WTC11 (cell line): ENCODE measurements around the gene NR1H2. TPM values are rescaled to one million over a fixed set of nuclear protein-coding genes. Genes with fewer than 3 reads are reported as not detected.

ENCODE experiments used
- ATAC-seq: fragments of 200-7000 bp; cut with Tn5 transposase; 2 replicates; pipeline ENCODE4 v1.10.0; 2021; ENCODE audit warnings: mild to moderate bottlenecking, moderate library complexity
- CTCF ChIA-PET: fragments of 300-600 bp; sonication (Branson Sonifier 250); formaldehyde crosslinking; loops from one replicate; lab custom pipeline; 2021; ENCODE audit warnings: antibody characterized with exemption; lab: Charles Lee
- POLR2A ChIA-PET: fragments of 350-600 bp; sonication (Branson Sonifier 250); formaldehyde crosslinking; loops from one replicate; lab custom pipeline; 2021; ENCODE audit warnings: antibody characterized with exemption; lab: Charles Lee
- DNase-seq: peaks from one replicate; pipeline ENCODE4 v3.0.0; 2021; ENCODE audit warnings: low spot score
- H3K27ac Mint-ChIP-seq: 2 replicates; pipeline ENCODE4 v1.8.0; 2021; ENCODE audit warnings: mixed read lengths
- H3K27me3 Mint-ChIP-seq: 2 replicates; pipeline ENCODE4 v1.8.0; 2021; ENCODE audit warnings: low read depth, mild to moderate bottlenecking, moderate library complexity, mixed read lengths
- H3K36me3 Mint-ChIP-seq: 2 replicates; pipeline ENCODE4 v1.8.0; 2021; ENCODE audit warnings: mixed read lengths
- H3K4me1 Mint-ChIP-seq: 2 replicates; pipeline ENCODE4 v1.8.0; 2022; ENCODE audit warnings: mixed read lengths
- H3K4me3 Mint-ChIP-seq: 2 replicates; pipeline ENCODE4 v1.8.0; 2021; ENCODE audit warnings: mild to moderate bottlenecking, moderate library complexity, mixed read lengths
- H3K9me3 Mint-ChIP-seq: 2 replicates; pipeline ENCODE4 v1.8.0; 2021; ENCODE audit warnings: mixed read lengths
- FOXK1 ChIP-seq: sonication (generic); formaldehyde crosslinking; IDR thresholded peaks from 2 replicates; pipeline ENCODE4 v1.8.0; 2022; ENCODE audit warnings: mild to moderate bottlenecking, moderate library complexity, missing genetic modification reagents
- FOXP1 ChIP-seq: sonication (generic); formaldehyde crosslinking; IDR thresholded peaks from 2 replicates; pipeline ENCODE4 v1.8.0; 2022; ENCODE audit warnings: missing genetic modification reagents, mild to moderate bottlenecking, moderate library complexity, borderline replicate concordance
- GABPB1 ChIP-seq: sonication (generic); formaldehyde crosslinking; IDR thresholded peaks from 2 replicates; pipeline ENCODE4 v1.8.1; 2023; ENCODE audit warnings: mild to moderate bottlenecking, missing genetic modification reagents
- KAT7 ChIP-seq: sonication (generic); formaldehyde crosslinking; IDR thresholded peaks from 2 replicates; pipeline ENCODE4 v1.8.1; 2023; ENCODE audit warnings: missing genetic modification reagents, mild to moderate bottlenecking, borderline replicate concordance
- MXD4 ChIP-seq: fragments of 250-450 bp; sonication (Bioruptor Pico); IDR thresholded peaks from 2 replicates; pipeline ENCODE4 v1.8.0; 2021; ENCODE audit warnings: mild to moderate bottlenecking, moderate library complexity, borderline replicate concordance
- NFYB ChIP-seq: sonication (generic); formaldehyde crosslinking; conservative IDR thresholded peaks from 2 replicates; pipeline ENCODE4 v1.8.0; 2022; ENCODE audit warnings: low read depth, missing genetic modification reagents
- NR3C1 ChIP-seq: sonication (generic); formaldehyde crosslinking; conservative IDR thresholded peaks from 2 replicates; pipeline ENCODE4 v1.8.1; 2023; ENCODE audit warnings: low read depth, mild to moderate bottlenecking, missing genetic modification reagents
- SOX15 ChIP-seq: fragments of 250-450 bp; sonication (Bioruptor Pico); IDR thresholded peaks from 2 replicates; pipeline ENCODE4 v1.9.0; 2021; ENCODE audit warnings: mild to moderate bottlenecking
- SP1 ChIP-seq: sonication (generic); formaldehyde crosslinking; conservative IDR thresholded peaks from 2 replicates; pipeline ENCODE4 v1.8.1; 2022; ENCODE audit warnings: missing genetic modification reagents
- TEAD4 ChIP-seq: sonication (generic); formaldehyde crosslinking; IDR thresholded peaks from 2 replicates; pipeline ENCODE4 v1.8.0; 2022; ENCODE audit warnings: mild to moderate bottlenecking, missing genetic modification reagents
- ZNF263 ChIP-seq: sonication (generic); formaldehyde crosslinking; IDR thresholded peaks from 2 replicates; pipeline ENCODE4 v1.8.1; 2022; ENCODE audit warnings: low read depth, mild to moderate bottlenecking, moderate library complexity, missing genetic modification reagents
- ZNF416 ChIP-seq: fragments of 250-450 bp; sonication (Bioruptor Pico); IDR thresholded peaks from 2 replicates; pipeline ENCODE4 v1.9.0; 2021; ENCODE audit warnings: mild to moderate bottlenecking, inconsistent platforms
- total RNA-seq: library from RNA; stranded (reverse); gene quantifications from 3 replicates; pipeline ENCODE4 v1.2.3, GENCODE V29; 2021
- TF ChIP-seq, protein P1 (sequence below): sonication (generic); formaldehyde crosslinking; IDR thresholded peaks from 2 replicates; pipeline ENCODE4 v1.8.1; 2022; ENCODE audit warnings: mild to moderate bottlenecking, missing genetic modification reagents, moderate library complexity, borderline replicate concordance
- TF ChIP-seq, protein P2 (sequence below): sonication (generic); formaldehyde crosslinking; IDR thresholded peaks from 2 replicates; pipeline ENCODE4 v1.8.0; 2023; ENCODE audit warnings: missing genetic modification reagents, mild to moderate bottlenecking, borderline replicate concordance
- TF ChIP-seq, protein P3 (sequence below): sonication (generic); formaldehyde crosslinking; IDR thresholded peaks from 2 replicates; pipeline ENCODE4 v1.8.0; 2022; ENCODE audit warnings: mild to moderate bottlenecking, missing genetic modification reagents
- TF ChIP-seq, protein P4 (sequence below): sonication (generic); formaldehyde crosslinking; IDR thresholded peaks from 2 replicates; pipeline ENCODE4 v1.8.1; 2023; ENCODE audit warnings: mild to moderate bottlenecking, missing genetic modification reagents, moderate library complexity
- TF ChIP-seq, protein P5 (sequence below): sonication (generic); formaldehyde crosslinking; IDR thresholded peaks from 2 replicates; pipeline ENCODE4 v1.8.1; 2023; ENCODE audit warnings: mild to moderate bottlenecking, moderate library complexity, missing genetic modification reagents
- TF ChIP-seq, protein P6 (sequence below): sonication (generic); formaldehyde crosslinking; IDR thresholded peaks from 2 replicates; pipeline ENCODE4 v1.8.1; 2022; ENCODE audit warnings: mild to moderate bottlenecking, moderate library complexity, missing genetic modification reagents

The NR1H2 gene
- total RNA-seq, 1 experiment from 2014 or later, result 45.8 TPM

DNA sequence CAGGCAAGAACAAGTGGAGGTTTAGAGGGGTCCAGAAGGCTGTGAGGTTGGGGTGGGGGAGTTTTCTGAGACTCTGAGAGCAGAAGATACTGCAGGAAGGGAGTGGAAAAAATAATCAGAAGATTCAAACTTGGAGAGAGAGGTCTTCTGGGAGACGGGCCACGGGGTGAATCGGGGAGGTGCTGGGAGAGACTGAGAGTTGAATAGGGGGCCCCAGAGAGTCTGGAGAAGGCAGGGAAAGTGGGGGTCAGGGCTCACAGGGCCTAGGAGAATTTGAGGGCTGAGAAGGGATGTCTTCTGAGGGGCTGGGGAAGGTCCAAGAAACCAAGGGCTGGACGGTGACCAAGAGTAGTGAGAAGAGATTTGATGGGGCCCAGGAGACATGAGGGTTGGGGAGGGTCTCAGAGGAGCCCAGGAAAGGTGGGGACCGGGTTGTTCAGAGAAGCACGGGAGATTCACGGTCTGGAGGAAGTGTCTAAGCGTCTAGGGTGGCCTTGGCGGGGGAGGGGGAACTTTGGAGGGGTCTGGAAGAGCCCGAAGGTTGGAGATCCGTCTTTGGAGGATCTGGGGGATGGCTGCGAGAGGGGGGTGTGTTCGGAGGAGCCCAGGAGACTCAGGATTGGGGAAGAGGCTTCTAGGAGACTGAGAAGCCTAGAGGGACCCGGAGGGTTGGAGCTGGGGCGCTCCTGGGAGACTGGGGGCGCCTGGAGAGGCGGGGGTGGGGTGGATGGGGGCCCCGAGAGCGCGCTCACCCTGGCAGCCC is 48.6 kb upstream of the NR1H2 start:
- ATAC-seq (no peak), DNase-seq (no peak)
- H3K9me3 Mint-ChIP-seq, result no peaks in the 10 kb centered on the region
- TF ChIP-seq, protein P1, sequence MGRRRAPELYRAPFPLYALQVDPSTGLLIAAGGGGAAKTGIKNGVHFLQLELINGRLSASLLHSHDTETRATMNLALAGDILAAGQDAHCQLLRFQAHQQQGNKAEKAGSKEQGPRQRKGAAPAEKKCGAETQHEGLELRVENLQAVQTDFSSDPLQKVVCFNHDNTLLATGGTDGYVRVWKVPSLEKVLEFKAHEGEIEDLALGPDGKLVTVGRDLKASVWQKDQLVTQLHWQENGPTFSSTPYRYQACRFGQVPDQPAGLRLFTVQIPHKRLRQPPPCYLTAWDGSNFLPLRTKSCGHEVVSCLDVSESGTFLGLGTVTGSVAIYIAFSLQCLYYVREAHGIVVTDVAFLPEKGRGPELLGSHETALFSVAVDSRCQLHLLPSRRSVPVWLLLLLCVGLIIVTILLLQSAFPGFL (CRISPR knock-in tag), result no peak
- peaks cover 8% of the 10 kb centered on the region for H3K36me3 Mint-ChIP-seq
- CTCF ChIA-PET, result interaction anchor here (0.6 to 3.3 kb wide), 20 partner anchors 12 to 228 kb away, joined by 3 to 58 read pairs (median 10); no protein-coding TSS in a partner anchor
- H3K4me3 Mint-ChIP-seq, result peak overlapping the region; percentile 84
- peaks cover 31% of the 10 kb centered on the region for H3K27me3 Mint-ChIP-seq
- peaks cover 49% of the 10 kb centered on the region for H3K4me1 Mint-ChIP-seq
- H3K27ac Mint-ChIP-seq, result no peak overlapping the region
- POLR2A ChIA-PET, result interaction anchor here (1.7 to 2.1 kb wide), 3 partner anchors 12 to 16 kb away, joined by 6 to 20 read pairs (median 13); no protein-coding TSS in a partner anchor

DNA sequence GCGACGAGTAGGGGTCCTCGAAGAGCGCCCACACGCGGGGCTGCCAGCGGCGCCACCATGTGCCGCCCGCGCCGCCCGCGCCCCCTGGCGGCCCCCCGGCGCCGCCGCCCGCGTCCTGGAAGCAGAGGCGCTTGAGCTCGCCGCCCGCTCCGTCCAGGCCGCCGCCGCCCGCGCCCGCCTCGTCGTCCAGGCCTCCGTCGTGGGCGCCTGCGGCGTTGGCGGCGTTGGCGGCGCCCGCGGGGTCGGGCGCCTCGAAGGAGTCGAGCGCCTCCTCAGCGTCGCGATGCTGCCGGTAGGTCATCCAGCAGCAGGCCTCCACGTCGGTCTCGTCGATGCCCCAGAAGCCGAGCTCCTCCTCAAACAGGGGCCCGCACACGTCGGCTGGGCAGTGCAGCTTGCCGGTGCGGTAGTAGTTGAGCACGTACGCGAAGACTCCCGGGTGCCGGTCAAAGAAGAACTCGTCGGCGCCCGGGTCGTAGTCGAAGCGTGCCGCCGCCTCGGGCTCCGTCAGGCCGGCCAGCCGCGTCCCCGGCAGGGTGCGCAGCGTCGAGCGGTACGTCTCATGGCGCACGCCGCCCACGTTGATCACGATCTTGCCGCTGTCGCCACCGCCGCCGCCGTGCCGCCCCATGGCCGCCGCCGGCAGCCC is 47.9 kb upstream of the NR1H2 start:
- H3K27me3 Mint-ChIP-seq, result peaks cover 31% of the 10 kb centered on the region
- CTCF ChIA-PET, result interaction anchor here (0.6 to 3.3 kb wide), 34 partner anchors 13 to 263 kb away, joined by 3 to 58 read pairs (median 6); no protein-coding TSS in a partner anchor
- peak overlapping the region; percentile 37 for H3K4me3 Mint-ChIP-seq
- peaks cover 48% of the 10 kb centered on the region for H3K4me1 Mint-ChIP-seq
- no peaks in the 10 kb centered on the region for H3K9me3 Mint-ChIP-seq
- DNase-seq (peak; percentile 49), ATAC-seq (no peak)
- TF ChIP-seq SP1 (CRISPR knock-in tag) (peak; percentile 58), ZNF416 (CRISPR knock-in tag) (no peak), TEAD4 (CRISPR knock-in tag) (no peak), NR3C1 (0 out of 2 replicates have a peak, but pooled peaks have one; percentile 30), KAT7 (CRISPR knock-in tag) (no peak), GABPB1 (no peak), ZNF263 (CRISPR knock-in tag) (no peak), NFYB (CRISPR knock-in tag) (peak; percentile 6; the same call in 1 of the 2 replicates), FOXK1 (CRISPR knock-in tag) (0 out of 2 replicates have a peak, but pooled peaks have one; percentile 33), SOX15 (CRISPR knock-in tag) (no peak), MXD4 (CRISPR knock-in tag) (no peak), FOXP1 (CRISPR knock-in tag) (peak; percentile 49; the same call in 1 of the 2 replicates)
- TF ChIP-seq, protein P2, sequence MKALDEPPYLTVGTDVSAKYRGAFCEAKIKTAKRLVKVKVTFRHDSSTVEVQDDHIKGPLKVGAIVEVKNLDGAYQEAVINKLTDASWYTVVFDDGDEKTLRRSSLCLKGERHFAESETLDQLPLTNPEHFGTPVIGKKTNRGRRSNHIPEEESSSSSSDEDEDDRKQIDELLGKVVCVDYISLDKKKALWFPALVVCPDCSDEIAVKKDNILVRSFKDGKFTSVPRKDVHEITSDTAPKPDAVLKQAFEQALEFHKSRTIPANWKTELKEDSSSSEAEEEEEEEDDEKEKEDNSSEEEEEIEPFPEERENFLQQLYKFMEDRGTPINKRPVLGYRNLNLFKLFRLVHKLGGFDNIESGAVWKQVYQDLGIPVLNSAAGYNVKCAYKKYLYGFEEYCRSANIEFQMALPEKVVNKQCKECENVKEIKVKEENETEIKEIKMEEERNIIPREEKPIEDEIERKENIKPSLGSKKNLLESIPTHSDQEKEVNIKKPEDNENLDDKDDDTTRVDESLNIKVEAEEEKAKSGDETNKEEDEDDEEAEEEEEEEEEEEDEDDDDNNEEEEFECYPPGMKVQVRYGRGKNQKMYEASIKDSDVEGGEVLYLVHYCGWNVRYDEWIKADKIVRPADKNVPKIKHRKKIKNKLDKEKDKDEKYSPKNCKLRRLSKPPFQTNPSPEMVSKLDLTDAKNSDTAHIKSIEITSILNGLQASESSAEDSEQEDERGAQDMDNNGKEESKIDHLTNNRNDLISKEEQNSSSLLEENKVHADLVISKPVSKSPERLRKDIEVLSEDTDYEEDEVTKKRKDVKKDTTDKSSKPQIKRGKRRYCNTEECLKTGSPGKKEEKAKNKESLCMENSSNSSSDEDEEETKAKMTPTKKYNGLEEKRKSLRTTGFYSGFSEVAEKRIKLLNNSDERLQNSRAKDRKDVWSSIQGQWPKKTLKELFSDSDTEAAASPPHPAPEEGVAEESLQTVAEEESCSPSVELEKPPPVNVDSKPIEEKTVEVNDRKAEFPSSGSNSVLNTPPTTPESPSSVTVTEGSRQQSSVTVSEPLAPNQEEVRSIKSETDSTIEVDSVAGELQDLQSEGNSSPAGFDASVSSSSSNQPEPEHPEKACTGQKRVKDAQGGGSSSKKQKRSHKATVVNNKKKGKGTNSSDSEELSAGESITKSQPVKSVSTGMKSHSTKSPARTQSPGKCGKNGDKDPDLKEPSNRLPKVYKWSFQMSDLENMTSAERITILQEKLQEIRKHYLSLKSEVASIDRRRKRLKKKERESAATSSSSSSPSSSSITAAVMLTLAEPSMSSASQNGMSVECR (CRISPR knock-in tag), result 0 out of 2 replicates have a peak, but pooled peaks have one; percentile 37
- TF ChIP-seq, protein P3, sequence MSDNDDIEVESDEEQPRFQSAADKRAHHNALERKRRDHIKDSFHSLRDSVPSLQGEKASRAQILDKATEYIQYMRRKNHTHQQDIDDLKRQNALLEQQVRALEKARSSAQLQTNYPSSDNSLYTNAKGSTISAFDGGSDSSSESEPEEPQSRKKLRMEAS (CRISPR knock-in tag), result peak; percentile 63
- TF ChIP-seq, protein P4, sequence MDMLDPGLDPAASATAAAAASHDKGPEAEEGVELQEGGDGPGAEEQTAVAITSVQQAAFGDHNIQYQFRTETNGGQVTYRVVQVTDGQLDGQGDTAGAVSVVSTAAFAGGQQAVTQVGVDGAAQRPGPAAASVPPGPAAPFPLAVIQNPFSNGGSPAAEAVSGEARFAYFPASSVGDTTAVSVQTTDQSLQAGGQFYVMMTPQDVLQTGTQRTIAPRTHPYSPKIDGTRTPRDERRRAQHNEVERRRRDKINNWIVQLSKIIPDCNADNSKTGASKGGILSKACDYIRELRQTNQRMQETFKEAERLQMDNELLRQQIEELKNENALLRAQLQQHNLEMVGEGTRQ (CRISPR knock-in tag), result 0 out of 2 replicates have a peak, but pooled peaks have one; percentile 18
- TF ChIP-seq, protein P5, sequence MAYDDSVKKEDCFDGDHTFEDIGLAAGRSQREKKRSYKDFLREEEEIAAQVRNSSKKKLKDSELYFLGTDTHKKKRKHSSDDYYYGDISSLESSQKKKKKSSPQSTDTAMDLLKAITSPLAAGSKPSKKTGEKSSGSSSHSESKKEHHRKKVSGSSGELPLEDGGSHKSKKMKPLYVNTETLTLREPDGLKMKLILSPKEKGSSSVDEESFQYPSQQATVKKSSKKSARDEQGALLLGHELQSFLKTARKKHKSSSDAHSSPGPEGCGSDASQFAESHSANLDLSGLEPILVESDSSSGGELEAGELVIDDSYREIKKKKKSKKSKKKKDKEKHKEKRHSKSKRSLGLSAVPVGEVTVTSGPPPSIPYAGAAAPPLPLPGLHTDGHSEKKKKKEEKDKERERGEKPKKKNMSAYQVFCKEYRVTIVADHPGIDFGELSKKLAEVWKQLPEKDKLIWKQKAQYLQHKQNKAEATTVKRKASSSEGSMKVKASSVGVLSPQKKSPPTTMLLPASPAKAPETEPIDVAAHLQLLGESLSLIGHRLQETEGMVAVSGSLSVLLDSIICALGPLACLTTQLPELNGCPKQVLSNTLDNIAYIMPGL (CRISPR knock-in tag), result 0 out of 2 replicates have a peak, but pooled peaks have one; percentile 36
- TF ChIP-seq, protein P6, sequence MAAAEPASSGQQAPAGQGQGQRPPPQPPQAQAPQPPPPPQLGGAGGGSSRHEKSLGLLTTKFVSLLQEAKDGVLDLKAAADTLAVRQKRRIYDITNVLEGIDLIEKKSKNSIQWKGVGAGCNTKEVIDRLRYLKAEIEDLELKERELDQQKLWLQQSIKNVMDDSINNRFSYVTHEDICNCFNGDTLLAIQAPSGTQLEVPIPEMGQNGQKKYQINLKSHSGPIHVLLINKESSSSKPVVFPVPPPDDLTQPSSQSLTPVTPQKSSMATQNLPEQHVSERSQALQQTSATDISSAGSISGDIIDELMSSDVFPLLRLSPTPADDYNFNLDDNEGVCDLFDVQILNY (CRISPR knock-in tag), result peak; percentile 56; the same call in 1 of the 2 replicates
- peaks cover 5% of the 10 kb centered on the region for H3K36me3 Mint-ChIP-seq
- no peak overlapping the region for H3K27ac Mint-ChIP-seq
- POLR2A ChIA-PET, result interaction anchor here (1.0 to 2.1 kb wide), 8 partner anchors 9 to 62 kb away, joined by 3 to 20 read pairs (median 4); no protein-coding TSS in a partner anchor
